NCI-H2107 (cell line): ENCODE measurements around the gene CPLX3.

Experiments used
- DNase-seq: peaks from one replicate; lab custom pipeline; 2025; lab: John Stamatoyannopoulos, UW

CPLX3 gene

GRCh38 chr15:74788042-74788682 lies 38.3 kb upstream of the CPLX3 start:
- no peak for DNase-seq

GRCh38 chr15:74788683-74789151 lies 37.7 kb upstream of the CPLX3 start:
- DNase-seq = no peak

GRCh38 chr15:74789171-74789631 lies 37.2 kb upstream of the CPLX3 start:
- DNase-seq = no peak

GRCh38 chr15:74789741-74790079 lies 36.7 kb upstream of the CPLX3 start:
- no peak for DNase-seq

GRCh38 chr15:74790080-74790916 lies 36.1 kb upstream of the CPLX3 start:
- no peak for DNase-seq

- no peak for DNase-seq
Observed at GRCh38 chr15:74791007-74791406, 35.4 kb upstream of the CPLX3 start.

GRCh38 chr15:74791667-74792066 lies 34.8 kb upstream of the CPLX3 start:
- no peak for DNase-seq

- no peak for DNase-seq
Observed at GRCh38 chr15:74792227-74793016, 34.0 kb upstream of the CPLX3 start.

- DNase-seq = no peak
Observed at GRCh38 chr15:74793135-74794028, 33.0 kb upstream of the CPLX3 start.

GRCh38 chr15:74794248-74794969 lies 32.0 kb upstream of the CPLX3 start:
- no peak for DNase-seq

- no peak for DNase-seq
Observed at GRCh38 chr15:74794970-74795349, 31.5 kb upstream of the CPLX3 start.

GRCh38 chr15:74795966-74796625 lies 30.3 kb upstream of the CPLX3 start:
- no peak for DNase-seq

GRCh38 chr15:74798388-74799254 lies 27.8 kb upstream of the CPLX3 start:
- DNase-seq = no peak

GRCh38 chr15:74799255-74799855 lies 27.1 kb upstream of the CPLX3 start:
- no peak for DNase-seq

- DNase-seq = peak; percentile 16
Observed at GRCh38 chr15:74799856-74800558, 26.4 kb upstream of the CPLX3 start.

GRCh38 chr15:74800559-74801094 lies 25.8 kb upstream of the CPLX3 start:
- no peak for DNase-seq

GRCh38 chr15:74801311-74801997 lies 25.0 kb upstream of the CPLX3 start:
- no peak for DNase-seq
